Measurements from ENCODE around the gene TGM5.
"Not testable (repeated sequence)": the region's sequence is repeated elsewhere in the genome, so short reads cannot be mapped to it uniquely, and the experiment has no call there.

The TGM5 gene

GRCh38 chr15:43273243-43273642, 6.5 kb upstream of the TGM5 start:
- no peak overlapping the region for H3K4me3 ChIP-seq (ENCODE audit: low read depth, low read length)
- DNase-seq (ENCODE audit: low read depth), result no peak
- TF ChIP-seq POLR2A (IDR thresholded peaks at IDR 0.05; ENCODE audit: extremely low read depth, insufficient read length) (no peak), MYC (IDR thresholded peaks at IDR 0.05; ENCODE audit: low read depth, low read length) (no peak)
- TF ChIP-seq, protein P1, sequence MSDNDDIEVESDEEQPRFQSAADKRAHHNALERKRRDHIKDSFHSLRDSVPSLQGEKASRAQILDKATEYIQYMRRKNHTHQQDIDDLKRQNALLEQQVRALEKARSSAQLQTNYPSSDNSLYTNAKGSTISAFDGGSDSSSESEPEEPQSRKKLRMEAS (IDR thresholded peaks at IDR 0.05; ENCODE audit: low read depth, low read length), result no peak
- TF ChIP-seq, protein P2, sequence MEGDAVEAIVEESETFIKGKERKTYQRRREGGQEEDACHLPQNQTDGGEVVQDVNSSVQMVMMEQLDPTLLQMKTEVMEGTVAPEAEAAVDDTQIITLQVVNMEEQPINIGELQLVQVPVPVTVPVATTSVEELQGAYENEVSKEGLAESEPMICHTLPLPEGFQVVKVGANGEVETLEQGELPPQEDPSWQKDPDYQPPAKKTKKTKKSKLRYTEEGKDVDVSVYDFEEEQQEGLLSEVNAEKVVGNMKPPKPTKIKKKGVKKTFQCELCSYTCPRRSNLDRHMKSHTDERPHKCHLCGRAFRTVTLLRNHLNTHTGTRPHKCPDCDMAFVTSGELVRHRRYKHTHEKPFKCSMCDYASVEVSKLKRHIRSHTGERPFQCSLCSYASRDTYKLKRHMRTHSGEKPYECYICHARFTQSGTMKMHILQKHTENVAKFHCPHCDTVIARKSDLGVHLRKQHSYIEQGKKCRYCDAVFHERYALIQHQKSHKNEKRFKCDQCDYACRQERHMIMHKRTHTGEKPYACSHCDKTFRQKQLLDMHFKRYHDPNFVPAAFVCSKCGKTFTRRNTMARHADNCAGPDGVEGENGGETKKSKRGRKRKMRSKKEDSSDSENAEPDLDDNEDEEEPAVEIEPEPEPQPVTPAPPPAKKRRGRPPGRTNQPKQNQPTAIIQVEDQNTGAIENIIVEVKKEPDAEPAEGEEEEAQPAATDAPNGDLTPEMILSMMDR (IDR thresholded peaks at IDR 0.05; ENCODE audit: low read depth, low read length), result no peak

DNA sequence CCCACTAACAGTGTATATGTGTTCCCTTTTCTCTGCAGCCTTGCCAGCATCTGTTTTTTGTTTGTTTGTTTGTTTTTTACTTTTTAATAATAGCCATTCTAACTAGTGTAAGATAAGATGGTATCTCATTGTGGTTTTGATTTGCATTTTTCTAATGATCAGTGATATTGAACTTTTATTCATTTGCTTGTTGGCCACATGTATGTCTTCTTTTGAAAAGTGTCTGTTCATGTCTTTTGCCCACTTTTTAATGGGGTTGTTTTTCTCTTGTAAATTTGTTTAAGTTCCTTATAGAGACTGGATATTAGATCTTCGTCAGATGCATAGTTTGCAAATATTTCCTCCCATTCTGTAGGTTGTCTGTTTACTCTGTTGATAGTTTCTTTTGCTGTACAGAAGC, 5.2 kb upstream of the TGM5 start:
- not testable (repeated sequence) for DNase-seq (ENCODE audit: low read depth); H3K4me3 ChIP-seq (ENCODE audit: low read depth, low read length)

DNA sequence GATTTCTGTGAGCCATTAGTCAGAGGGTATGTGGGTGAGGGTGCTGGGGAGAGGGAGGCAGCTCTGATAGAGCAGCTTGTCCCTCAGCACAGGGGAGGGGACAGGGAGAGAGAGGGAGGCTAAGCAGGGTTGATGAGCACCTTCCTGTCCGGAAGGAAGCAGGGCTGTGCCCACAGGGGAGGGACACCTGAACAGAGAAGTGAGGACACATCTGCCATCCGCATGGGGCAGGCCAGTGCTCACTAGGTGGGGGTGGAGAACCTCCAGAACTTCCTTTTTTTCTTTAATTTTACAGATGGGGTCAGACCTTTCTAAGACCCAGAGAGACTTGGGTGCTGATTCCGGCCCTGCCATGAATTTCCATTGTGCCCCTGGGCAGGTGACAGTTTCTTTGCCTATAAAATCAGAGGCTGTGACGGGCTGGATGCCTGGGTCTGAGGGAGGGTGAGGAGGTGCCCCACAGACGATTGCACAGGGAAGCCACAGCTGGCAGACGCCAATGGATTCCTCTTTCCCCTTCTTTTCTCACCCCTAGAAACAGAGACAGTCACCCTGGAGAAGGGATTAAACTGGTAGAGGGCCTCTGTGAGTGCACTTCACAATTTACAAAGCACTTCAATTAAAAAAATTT, 4.1 kb upstream of the TGM5 start:
- DNase-seq (ENCODE audit: low read depth), result peak; percentile 82
- H3K4me3 ChIP-seq (ENCODE audit: low read depth, low read length), result no peak overlapping the region
- TF ChIP-seq MYC (IDR thresholded peaks at IDR 0.05; ENCODE audit: low read depth, low read length) (peak; percentile 87), POLR2A (IDR thresholded peaks at IDR 0.05; ENCODE audit: extremely low read depth, insufficient read length) (no peak)
- TF ChIP-seq, protein P2 (IDR thresholded peaks at IDR 0.05; ENCODE audit: low read depth, low read length), result no peak
- TF ChIP-seq, protein P1 (IDR thresholded peaks at IDR 0.05; ENCODE audit: low read depth, low read length), result peak; percentile 92

DNA sequence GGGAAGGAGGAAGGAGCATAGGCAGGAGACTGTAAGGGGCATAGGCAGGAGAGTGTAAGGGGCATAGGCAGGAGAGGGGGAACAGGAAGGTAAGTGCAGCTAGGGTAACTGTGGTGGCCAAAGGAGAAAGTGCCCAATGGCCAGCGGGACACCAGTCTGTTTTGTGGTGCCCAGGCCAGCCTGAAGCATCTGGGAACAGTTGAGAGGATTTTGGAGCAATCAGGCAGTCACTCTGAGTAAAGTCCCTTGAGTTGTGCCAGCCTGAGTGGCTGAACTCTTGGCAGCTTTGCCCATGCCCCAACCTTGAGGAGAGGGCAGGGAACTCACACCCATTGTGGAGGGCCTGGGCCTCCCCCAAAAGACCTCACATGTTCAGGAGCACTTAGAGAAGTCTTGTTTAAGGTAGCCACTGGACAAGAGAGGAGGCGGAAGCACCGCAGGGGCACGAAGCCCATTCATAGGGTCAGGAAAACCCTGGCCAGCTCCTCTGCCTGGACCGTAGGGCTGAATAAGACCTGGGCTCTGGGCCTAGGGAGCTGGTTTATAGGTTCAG, 3.5 kb upstream of the TGM5 start:
- TF ChIP-seq, protein P1 (IDR thresholded peaks at IDR 0.05; ENCODE audit: low read depth, low read length), result no peak
- TF ChIP-seq MYC (IDR thresholded peaks at IDR 0.05; ENCODE audit: low read depth, low read length), result no peak
- TF ChIP-seq, protein P2 (IDR thresholded peaks at IDR 0.05; ENCODE audit: low read depth, low read length), result no peak
- no peak for TF ChIP-seq POLR2A (IDR thresholded peaks at IDR 0.05; ENCODE audit: extremely low read depth, insufficient read length)
- DNase-seq (ENCODE audit: low read depth), result no peak
- H3K4me3 ChIP-seq (ENCODE audit: low read depth, low read length), result no peak overlapping the region

DNA sequence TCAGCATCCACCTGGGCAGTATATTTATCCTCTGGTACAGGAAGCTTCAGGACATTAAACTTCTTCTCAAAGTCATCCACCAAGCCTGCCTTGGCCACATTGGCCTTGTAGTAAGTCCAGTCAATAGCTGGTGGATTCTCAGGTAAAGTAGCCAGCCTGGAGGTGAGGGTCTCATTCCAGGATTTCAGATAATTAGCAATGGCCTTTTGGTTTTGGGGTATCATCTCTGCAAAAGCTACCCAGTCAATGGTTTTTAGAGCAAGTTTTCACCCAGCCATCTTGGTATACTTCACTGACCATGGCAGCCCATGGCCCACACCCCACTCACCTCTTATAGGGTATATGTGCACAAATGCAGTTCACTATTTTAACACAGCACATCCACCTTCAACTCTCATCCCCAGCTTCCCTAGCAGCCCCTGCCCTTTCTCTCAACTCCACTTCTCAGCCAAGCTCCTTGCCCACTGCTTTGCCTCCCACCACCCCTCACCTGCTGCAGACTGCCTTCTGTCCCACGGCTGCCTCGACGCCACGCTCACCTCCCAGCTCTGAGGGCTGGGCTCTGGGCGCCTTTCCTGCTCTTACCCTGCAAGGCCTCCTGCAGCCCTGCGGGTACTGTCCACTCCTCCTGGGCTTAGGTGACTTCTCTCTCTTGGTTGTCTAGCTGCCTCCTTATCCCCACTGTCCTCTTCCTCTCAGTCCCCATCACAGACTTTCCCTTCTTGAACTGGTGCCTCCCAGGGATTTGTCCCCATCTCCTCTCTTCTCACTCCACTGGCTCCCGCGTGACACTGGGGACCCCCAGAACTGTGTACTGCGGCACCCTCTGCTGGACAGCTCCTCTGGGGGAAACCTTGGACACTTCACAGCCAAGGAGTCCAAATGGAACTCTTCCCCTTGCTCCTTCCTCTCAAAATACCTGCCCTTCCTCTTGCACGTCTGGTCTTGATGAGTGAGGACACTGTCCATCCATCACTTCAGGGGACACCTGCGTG, 1.7 kb upstream of the TGM5 start:
- peak; percentile 71 for DNase-seq (ENCODE audit: low read depth)
- TF ChIP-seq, protein P1 (IDR thresholded peaks at IDR 0.05; ENCODE audit: low read depth, low read length), result 0 out of 2 replicates have a peak, but pooled peaks have one; percentile 22
- TF ChIP-seq, protein P2 (IDR thresholded peaks at IDR 0.05; ENCODE audit: low read depth, low read length), result peak; percentile 70
- TF ChIP-seq MYC (IDR thresholded peaks at IDR 0.05; ENCODE audit: low read depth, low read length) (no peak), POLR2A (IDR thresholded peaks at IDR 0.05; ENCODE audit: extremely low read depth, insufficient read length) (no peak)

DNA sequence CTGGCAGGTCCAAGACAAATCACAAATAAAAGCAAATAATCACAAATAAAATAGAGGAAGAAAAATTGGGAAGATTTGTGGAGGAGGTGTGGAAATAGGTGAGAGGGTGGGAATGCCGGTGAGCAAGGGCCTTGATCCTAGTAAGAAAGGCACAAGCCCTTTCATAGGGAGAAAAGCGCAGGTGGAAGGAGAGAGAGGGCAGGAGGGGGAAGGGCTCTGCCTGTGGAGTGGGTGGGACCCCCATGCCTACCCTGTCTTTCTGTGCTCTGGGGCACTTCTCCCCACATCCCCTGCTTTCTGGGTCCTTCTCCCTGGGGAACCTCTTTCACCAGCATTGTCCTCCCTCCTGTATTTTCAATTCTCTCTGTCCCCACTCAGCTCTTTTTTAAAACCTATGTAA, 711 bp upstream of the TGM5 start:
- TF ChIP-seq, protein P1 (IDR thresholded peaks at IDR 0.05; ENCODE audit: low read depth, low read length), result no peak
- TF ChIP-seq, protein P2 (IDR thresholded peaks at IDR 0.05; ENCODE audit: low read depth, low read length), result no peak
- TF ChIP-seq POLR2A (IDR thresholded peaks at IDR 0.05; ENCODE audit: extremely low read depth, insufficient read length), result no peak
- no peak for TF ChIP-seq MYC (IDR thresholded peaks at IDR 0.05; ENCODE audit: low read depth, low read length)
- H3K4me3 ChIP-seq (ENCODE audit: low read depth, low read length), result no peak overlapping the region
- no peak for DNase-seq (ENCODE audit: low read depth)

More for the DNA sequence above, 1.7 kb upstream of the TGM5 start:
- H3K4me3 ChIP-seq (ENCODE audit: low read depth, low read length), result no peak overlapping the region
